Calu3 (cell line): ENCODE results near the gene HAUS1. TPM values are rescaled to one million over a fixed set of nuclear protein-coding genes. Genes with fewer than 3 reads are reported as not detected.

Experiments used
- BruUV-seq: library from RNA; stranded (reverse); fragments of 400-500 nt; replicated peaks from 2 replicates; lab custom pipeline; 2021; lab: Mats Ljungman, UMichigan
- CTCF ChIA-PET: fragments of 300-600 bp; sonication (Branson Sonifier 250); formaldehyde crosslinking; loops from one replicate; lab custom pipeline; 2022; ENCODE audit warnings: antibody characterized with exemption; lab: Charles Lee
- DNase-seq: peaks from one replicate; pipeline ENCODE4 v3.0.0; 2022
- H3K27ac Mint-ChIP-seq: one replicate; pipeline ENCODE4 v1.8.0; 2022; ENCODE audit warnings: mixed read lengths; ENCODE audit not compliant: unreplicated experiment
- H3K27me3 Mint-ChIP-seq: one replicate; pipeline ENCODE4 v1.8.0; 2022; ENCODE audit warnings: mixed read lengths; ENCODE audit not compliant: unreplicated experiment
- H3K36me3 Mint-ChIP-seq: one replicate; pipeline ENCODE4 v1.8.0; 2022; ENCODE audit warnings: mild to moderate bottlenecking, moderate library complexity, mixed read lengths; ENCODE audit not compliant: insufficient read depth, unreplicated experiment
- H3K4me1 Mint-ChIP-seq: one replicate; pipeline ENCODE4 v1.8.0; 2022; ENCODE audit warnings: mild to moderate bottlenecking, low read depth, mixed read lengths; ENCODE audit not compliant: unreplicated experiment
- H3K4me3 Mint-ChIP-seq: one replicate; pipeline ENCODE4 v1.8.0; 2022; ENCODE audit warnings: mild to moderate bottlenecking, low read depth, moderate library complexity, mixed read lengths; ENCODE audit not compliant: unreplicated experiment
- H3K9me3 Mint-ChIP-seq: one replicate; pipeline ENCODE4 v1.8.0; 2022; ENCODE audit warnings: low read depth, mixed read lengths; ENCODE audit not compliant: unreplicated experiment
- CTCF ChIP-seq: fragments of 200-600 bp; IDR thresholded peaks from one replicate; pipeline ENCODE4 v1.8.0; 2022; ENCODE audit warnings: antibody characterized with exemption; ENCODE audit not compliant: unreplicated experiment
- intact Hi-C: fragments of 100-400 bp; cut with micrococcal nuclease; formaldehyde crosslinking; loops from one replicate; pipeline ENCODE4 v1.10.0; 2022; ENCODE audit not compliant: unreplicated experiment
- total RNA-seq: library from RNA; stranded (reverse); gene quantifications from 2 replicates; pipeline ENCODE4 v1.2.3, GENCODE V29; 2022

HAUS1 gene
- total RNA-seq, 1 experiment from 2014 or later = 35.7 TPM

GRCh38 chr18:46173393-46174341 lies 69.5 kb downstream of the HAUS1 start:
- CTCF ChIA-PET = interaction anchor here (0.6 to 2.5 kb wide), 20 partner anchors 8 to 945 kb away, joined by 3 to 26 read pairs (median 5); no protein-coding TSS in a partner anchor
- peak; percentile 93 for TF ChIP-seq CTCF
- Mint-ChIP-seq H3K4me1 (peaks cover 9% of the 10 kb centered on the region), H3K4me3 (peak overlapping the region; percentile 97), H3K9me3 (no peaks in the 10 kb centered on the region), H3K27ac (peak overlapping the region; percentile 97), H3K27me3 (no peaks in the 10 kb centered on the region), H3K36me3 (peaks cover 28% of the 10 kb centered on the region)
- no TSS peak for BruUV-seq
- intact Hi-C loops = loop anchor here (1.0 to 5.0 kb wide), 2 partner anchors 25 to 39 kb away; no protein-coding TSS in a partner anchor
- peak; percentile 97 for DNase-seq

- no peaks in the 10 kb centered on the region for H3K27me3 Mint-ChIP-seq
- H3K4me3 Mint-ChIP-seq = peak overlapping the region; percentile 97
Measured at GRCh38 chr18:46174342-46175041, 70.3 kb downstream of the HAUS1 start.

GRCh38 chr18:46176001-46176400 lies 71.8 kb downstream of the HAUS1 start:
- H3K27me3 Mint-ChIP-seq = no peaks in the 10 kb centered on the region
- CTCF ChIA-PET = interaction anchor here (0.7 kb wide), 2 partner anchors 19 to 85 kb away, joined by 3 to 5 read pairs; no protein-coding TSS in a partner anchor
- H3K4me3 Mint-ChIP-seq = peak overlapping the region; percentile 97
- intact Hi-C loops = no loop called here
- no peak for DNase-seq
- no TSS peak for BruUV-seq
- H3K4me1 Mint-ChIP-seq = no peaks in the 10 kb centered on the region
- TF ChIP-seq CTCF = no peak
- H3K36me3 Mint-ChIP-seq = peaks cover 28% of the 10 kb centered on the region
- no peaks in the 10 kb centered on the region for H3K9me3 Mint-ChIP-seq
- H3K27ac Mint-ChIP-seq = no peak overlapping the region

More at GRCh38 chr18:46174342-46175041, 70.3 kb downstream of the HAUS1 start:
- intact Hi-C loops = loop anchor here (1.0 to 5.0 kb wide), 2 partner anchors 26 to 38 kb away; no protein-coding TSS in a partner anchor
- CTCF ChIA-PET = interaction anchor here (0.7 to 2.5 kb wide), 8 partner anchors 8 to 643 kb away, joined by 3 to 26 read pairs (median 7); no protein-coding TSS in a partner anchor
- no peak for DNase-seq
- Mint-ChIP-seq H3K27ac (peak overlapping the region; percentile 97), H3K9me3 (no peaks in the 10 kb centered on the region), H3K4me1 (peaks cover 3% of the 10 kb centered on the region), H3K36me3 (peaks cover 28% of the 10 kb centered on the region)
- no peak for TF ChIP-seq CTCF
- BruUV-seq = no TSS peak

Other genes with a start within 250 kb of the HAUS1 start
- 25.6 and 27.6 TPM in 2 replicates for gene EPG5, start 137.1 kb upstream of the HAUS1 start, total RNA-seq
- 2.6 TPM in 2 replicates for gene PSTPIP2, start 32.1 kb upstream of the HAUS1 start, total RNA-seq
- 358 and 374 TPM in 2 replicates for gene ATP5F1A, start 6.1 kb upstream of the HAUS1 start, total RNA-seq